Measurements from ENCODE around the gene GRIPAP1. TPM values are rescaled to one million over a fixed set of nuclear protein-coding genes. Genes with fewer than 3 reads are reported as not detected.

GRIPAP1 gene
- total RNA-seq (100 to 1,000 TPM in 1 of 2 experiments, 10 to 100 TPM in 1; 91.1 to 100 TPM), polyA plus RNA-seq (10 to 100 TPM in 2 of 3 donors, 1 to 10 TPM in 1; 6.8 to 15.9 (median 12.6) TPM), total RNA-seq (100 to 158 (median 113) reads per million in 6 experiments)

GRCh38 chrX:49002091-49002935 lies at the start of gene GRIPAP1:
TSS of gene GRIPAP1 (minus strand) at chrX:49002264. CDS start at chrX:49002229, 35 bp downstream.
- Mint-ChIP-seq H3K27me3 (no peaks in the 10 kb centered on the region), H3K9me3 (peaks cover 0 to 12% (median 0%) of the 10 kb centered on the region in 9 donors), H3K4me1 (peaks cover 11 to 40% (median 32%) of the 10 kb centered on the region in 4 donors), H3K36me3 (peaks cover 6 to 17% (median 7%) of the 10 kb centered on the region in 3 donors), H3K27ac (peak within 1 kb of the TSS; percentile 93 to 100 (median 98)), H3K4me3 (peak within 1 kb of the TSS; percentile 96 to 100 (median 98))
- POLR2A ChIA-PET, result interaction anchor here (0.5 to 1.9 kb wide), 23 partner anchors 29 to 1352 kb away, joined by 3 to 18 read pairs (median 4); partner anchors contain the start of genes ELK1, KCND1, OTUD5 and PQBP1
- DNase-seq, result peak; percentile 64 to 91 (median 82)
- peak; percentile 77 for ATAC-seq

- peak overlapping the region in 9 of 10 donors; percentile 81 to 94 (median 84) for H3K4me3 Mint-ChIP-seq
- H3K27me3 Mint-ChIP-seq, result no peaks in the 10 kb centered on the region
- DNase-seq (no peak), ATAC-seq (no peak)
- peaks cover 11 to 37% (median 34%) of the 10 kb centered on the region in 4 donors for H3K4me1 Mint-ChIP-seq
- POLR2A ChIA-PET, result interaction anchor here (0.7 to 3.2 kb wide), 7 partner anchors 9 to 132 kb away, joined by 3 to 15 read pairs (median 5); partner anchors contain the start of genes CCDC120, GRIPAP1, OTUD5 and PRAF2
- peaks cover 0 to 6% (median 0%) of the 10 kb centered on the region in 3 donors for H3K36me3 Mint-ChIP-seq
- no peaks in the 10 kb centered on the region for H3K9me3 Mint-ChIP-seq
- peak overlapping the region; percentile 83 to 96 (median 94) for H3K27ac Mint-ChIP-seq
Observed at GRCh38 chrX:49043987-49044281, 41.9 kb upstream of the GRIPAP1 start.

- POLR2A ChIA-PET, result interaction anchor here (0.6 to 3.2 kb wide), 13 partner anchors 10 to 455 kb away, joined by 3 to 15 read pairs (median 4); partner anchors contain the start of genes CCDC120, GRIPAP1, OTUD5 and PRAF2
- peak; percentile 88 to 89 for ATAC-seq
- H3K4me3 Mint-ChIP-seq, result peak within 1 kb of the TSS; percentile 81 to 94 (median 88)
Observed at GRCh38 chrX:49043220-49043986, 41.3 kb upstream of the GRIPAP1 start, which contains the start of gene TFE3. TSS of gene TFE3 (minus strand) at chrX:49043357. CDS start at chrX:49043226, 131 bp downstream.

GRCh38 chrX:49042581-49043219 lies 40.6 kb upstream of the GRIPAP1 start:
- Mint-ChIP-seq H3K4me3 (peak overlapping the region; percentile 81 to 94 (median 88)), H3K27ac (peak overlapping the region; percentile 83 to 96 (median 94)), H3K27me3 (no peaks in the 10 kb centered on the region), H3K9me3 (no peaks in the 10 kb centered on the region), H3K4me1 (peaks cover 13 to 40% (median 35%) of the 10 kb centered on the region in 4 donors), H3K36me3 (peaks cover 0 to 13% (median 3%) of the 10 kb centered on the region in 3 donors)
- peak; percentile 1 to 12 for ATAC-seq
- DNase-seq, result no peak
- POLR2A ChIA-PET, result interaction anchor here (0.6 to 3.2 kb wide), 12 partner anchors 16 to 151 kb away, joined by 3 to 15 read pairs (median 4); partner anchors contain the start of genes CCDC120, GPKOW, GRIPAP1 and OTUD5

More at GRCh38 chrX:49043220-49043986, 41.3 kb upstream of the GRIPAP1 start, which contains the start of gene TFE3:
- peak; percentile 83 to 98 (median 94) for DNase-seq
- Mint-ChIP-seq H3K27me3 (no peaks in the 10 kb centered on the region), H3K27ac (peak within 1 kb of the TSS; percentile 83 to 96 (median 94)), H3K36me3 (peaks cover 0 to 12% (median 3%) of the 10 kb centered on the region in 3 donors), H3K4me1 (peaks cover 13 to 40% (median 35%) of the 10 kb centered on the region in 4 donors), H3K9me3 (no peaks in the 10 kb centered on the region)

DNA sequence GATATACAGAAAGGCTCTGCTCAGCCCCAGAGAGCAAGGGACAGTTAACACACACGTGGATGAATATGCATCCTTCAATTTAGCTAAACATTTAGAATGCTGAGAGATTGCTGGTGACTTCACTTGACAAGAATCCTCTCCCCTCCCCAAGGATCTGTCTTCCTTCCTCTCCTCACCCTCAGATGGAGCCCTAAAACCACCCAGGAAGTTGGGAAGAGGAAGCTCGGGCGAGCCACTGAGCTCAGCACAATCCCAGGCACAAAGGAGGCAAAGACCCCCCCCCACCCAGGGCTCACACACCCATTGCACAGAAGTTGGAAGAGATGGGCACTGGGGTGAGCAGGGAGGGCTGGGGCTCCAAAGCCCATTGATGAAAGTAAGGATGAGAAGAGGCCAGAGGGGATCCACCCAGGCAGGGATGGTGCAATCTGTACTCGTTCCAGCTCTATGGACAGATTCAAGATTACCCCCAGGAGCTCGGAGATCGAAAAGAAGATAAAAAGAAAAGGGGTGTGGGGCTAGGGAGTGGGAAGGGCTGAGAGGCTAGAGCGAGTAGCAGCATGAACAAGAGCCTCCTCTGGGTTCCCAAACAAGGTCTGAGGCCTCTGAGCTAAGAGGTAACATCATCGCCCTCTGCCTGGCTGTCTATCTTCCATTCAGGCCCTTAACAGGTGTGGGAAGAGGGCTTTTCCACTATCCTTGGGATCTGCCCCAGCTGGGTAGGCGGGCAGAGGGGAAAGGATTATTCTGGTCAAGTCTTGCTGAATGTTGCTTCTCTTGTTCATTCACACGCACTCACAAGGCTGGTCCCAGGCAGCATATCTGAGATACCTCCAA lies 39.9 kb upstream of the GRIPAP1 start:
- Mint-ChIP-seq H3K9me3 (no peaks in the 10 kb centered on the region), H3K4me3 (peak overlapping the region; percentile 81 to 94 (median 88)), H3K4me1 (peaks cover 13 to 40% (median 35%) of the 10 kb centered on the region in 4 donors), H3K36me3 (peaks cover 0 to 18% (median 3%) of the 10 kb centered on the region in 3 donors), H3K27ac (peak overlapping the region; percentile 83 to 96 (median 94)), H3K27me3 (no peaks in the 10 kb centered on the region)
- ATAC-seq, result no peak
- POLR2A ChIA-PET, result interaction anchor here (0.6 to 3.2 kb wide), 8 partner anchors 38 to 231 kb away, joined by 3 to 15 read pairs (median 4); partner anchors contain the start of genes GPKOW, GRIPAP1, OTUD5 and PQBP1
- DNase-seq, result no peak

- POLR2A ChIA-PET, result interaction anchor here (0.6 to 1.7 kb wide), 2 partner anchors 38 to 82 kb away, joined by 3 read pairs; partner anchors contain the start of gene GRIPAP1
- no peak for ATAC-seq
- no peak for DNase-seq
- Mint-ChIP-seq H3K9me3 (no peaks in the 10 kb centered on the region), H3K4me3 (peak overlapping the region in 3 of 10 donors; percentile 4 to 36 (median 33)), H3K4me1 (peaks cover 13 to 40% (median 35%) of the 10 kb centered on the region in 4 donors), H3K36me3 (peaks cover 0 to 25% (median 3%) of the 10 kb centered on the region in 3 donors), H3K27ac (peak overlapping the region in 8 of 10 donors; percentile 19 to 77 (median 62)), H3K27me3 (no peaks in the 10 kb centered on the region)
Observed at GRCh38 chrX:49040376-49040955, 38.4 kb upstream of the GRIPAP1 start.

DNA sequence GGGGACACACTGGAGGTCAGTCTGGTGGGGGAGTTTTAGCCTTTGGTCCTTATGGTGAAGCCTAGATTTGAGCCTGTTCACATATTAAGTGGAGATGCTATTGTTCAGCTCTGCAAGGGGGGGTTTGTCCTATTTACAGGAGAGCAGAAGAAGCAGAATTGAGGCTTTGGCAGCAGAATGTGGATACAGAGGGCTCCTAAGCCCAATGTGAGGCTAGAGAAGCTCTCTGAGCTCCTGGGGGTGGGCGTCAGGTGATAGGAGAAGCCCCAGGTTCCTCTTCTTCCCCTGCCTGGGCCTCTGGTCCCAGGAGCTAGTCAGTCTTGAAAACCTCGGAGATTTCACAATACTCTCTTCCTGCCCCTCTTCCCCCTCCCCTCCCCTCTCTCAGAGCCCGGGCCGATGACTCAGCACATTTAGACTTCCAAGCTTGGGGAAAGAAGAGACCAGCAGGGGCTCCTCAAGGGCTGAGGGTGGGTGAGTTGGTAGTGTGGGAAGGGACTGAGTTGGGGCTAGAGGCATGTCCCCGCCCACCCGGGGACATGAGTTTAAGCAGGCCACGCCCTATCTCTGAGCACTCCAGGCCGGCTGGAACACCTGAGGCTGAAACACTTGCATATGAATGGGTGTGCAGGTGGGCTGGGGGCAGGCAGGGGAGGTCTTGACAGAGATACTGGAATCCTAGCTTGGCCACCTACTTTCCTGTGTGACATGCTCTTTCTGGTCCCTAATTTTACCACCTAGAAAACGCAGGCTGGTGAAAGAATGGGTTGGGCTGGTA lies 37.7 kb upstream of the GRIPAP1 start:
- POLR2A ChIA-PET, result interaction anchor here (0.5 to 1.0 kb wide), 2 partner anchors 10 to 350 kb away, joined by 3 to 4 read pairs; no protein-coding TSS in a partner anchor
- ATAC-seq, result no peak
- Mint-ChIP-seq H3K27ac (peak overlapping the region in 8 of 10 donors; percentile 19 to 78 (median 62)), H3K4me3 (peak overlapping the region in 5 of 10 donors; percentile 4 to 36 (median 33)), H3K9me3 (no peaks in the 10 kb centered on the region), H3K36me3 (peaks cover 0 to 28% (median 3%) of the 10 kb centered on the region in 3 donors), H3K4me1 (peaks cover 13 to 40% (median 35%) of the 10 kb centered on the region in 4 donors), H3K27me3 (no peaks in the 10 kb centered on the region)
- peak in 2 of 10 donors; percentile 12 to 19 for DNase-seq

- Mint-ChIP-seq H3K27ac (peak overlapping the region in 1 of 10 donors; percentile 26), H3K4me3 (no peak overlapping the region), H3K36me3 (peaks cover 0 to 46% (median 7%) of the 10 kb centered on the region in 3 donors), H3K9me3 (no peaks in the 10 kb centered on the region), H3K27me3 (no peaks in the 10 kb centered on the region), H3K4me1 (peaks cover 13 to 38% (median 33%) of the 10 kb centered on the region in 4 donors)
- ATAC-seq (no peak), DNase-seq (no peak)
- POLR2A ChIA-PET, result no interaction called here
Observed at GRCh38 chrX:49037883-49038475, 35.9 kb upstream of the GRIPAP1 start.

- no peak for DNase-seq
- peaks cover 0 to 34% (median 4%) of the 10 kb centered on the region in 3 donors for H3K36me3 Mint-ChIP-seq
- H3K4me3 Mint-ChIP-seq, result no peak overlapping the region
- H3K27me3 Mint-ChIP-seq, result no peaks in the 10 kb centered on the region
- no peak overlapping the region for H3K27ac Mint-ChIP-seq
- ATAC-seq, result no peak
- POLR2A ChIA-PET, result no interaction called here
- no peaks in the 10 kb centered on the region for H3K9me3 Mint-ChIP-seq
- H3K4me1 Mint-ChIP-seq, result peaks cover 0 to 5% (median 1%) of the 10 kb centered on the region in 4 donors
Observed at GRCh38 chrX:49030283-49030682, 28.2 kb upstream of the GRIPAP1 start.
